Astrocyte of the cerebellum (primary cell): ENCODE results near the gene ZNF594.
"Not testable (repeated sequence)": the region's sequence is repeated elsewhere in the genome, so short reads cannot be mapped to it uniquely, and the experiment has no call there.

Source experiments
- DNase-seq: peaks from one replicate; pipeline ENCODE4 v3.0.0-alpha.2; 2011; ENCODE audit warnings: low read depth
- H3K4me3 ChIP-seq: 2 replicates; pipeline ENCODE4 v1.5.1; 2011; ENCODE audit warnings: mild to moderate bottlenecking, low read depth, low read length, moderate library complexity
- in situ Hi-C: cut with HindIII; loops from 2 replicates; pipeline ENCODE4 v1.10.0; 2017; ENCODE audit warnings: low sequenced_read_pairs
- TF ChIP-seq, protein P1 (sequence below): IDR thresholded peaks from 2 replicates; pipeline ENCODE4 v1.5.1; 2012; ENCODE audit warnings: low read length, low read depth, moderate library complexity, mild to moderate bottlenecking; ENCODE audit errors: missing control alignments

Gene ZNF594

DNA sequence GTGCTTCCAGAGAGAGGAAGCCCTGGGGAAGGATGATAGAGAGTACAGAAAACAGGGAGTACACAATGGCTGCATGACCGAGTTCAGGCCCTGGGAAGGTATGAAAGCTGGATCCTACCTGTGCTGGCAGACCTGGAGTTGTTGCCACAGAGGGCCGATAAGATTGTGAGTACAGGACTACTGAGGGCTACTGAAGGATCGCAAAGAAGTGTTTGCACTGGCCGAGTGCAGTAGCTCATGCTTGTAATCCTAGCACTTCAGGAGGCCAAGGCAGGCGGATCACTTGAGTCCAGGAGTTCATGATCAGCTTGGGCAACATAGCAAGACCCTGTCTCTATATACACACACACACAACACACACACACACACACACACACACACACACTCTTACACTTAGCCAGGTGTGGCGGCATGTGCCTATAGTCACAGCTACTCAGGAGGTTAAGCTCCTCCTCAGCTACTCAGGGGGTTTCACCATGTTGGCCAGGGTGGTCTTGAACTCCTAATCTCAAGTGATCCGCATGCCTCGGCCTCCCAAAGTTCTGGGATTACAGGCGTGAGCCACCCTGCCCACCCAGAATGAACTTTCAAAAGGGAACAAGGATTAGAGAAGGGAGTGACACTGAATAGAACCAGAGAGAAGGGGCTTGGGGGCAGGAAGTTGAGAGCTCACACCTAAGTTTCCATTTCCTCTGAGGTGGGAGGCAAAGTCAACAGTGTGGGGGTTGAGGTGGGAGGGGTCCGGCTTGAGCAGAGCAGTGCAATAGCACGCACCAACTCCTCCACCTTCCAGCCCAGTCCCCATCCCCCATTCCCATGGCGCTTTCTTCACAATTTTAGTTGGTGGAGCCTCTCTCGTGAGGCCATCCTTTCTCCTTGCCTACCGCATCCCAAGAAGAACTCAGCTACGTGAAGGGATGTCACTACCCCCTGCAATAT, 35.5 kb upstream of the ZNF594 start:
- in situ Hi-C loops = no loop called here
- no peak overlapping the region for H3K4me3 ChIP-seq
- DNase-seq = no peak
- TF ChIP-seq, protein P1, sequence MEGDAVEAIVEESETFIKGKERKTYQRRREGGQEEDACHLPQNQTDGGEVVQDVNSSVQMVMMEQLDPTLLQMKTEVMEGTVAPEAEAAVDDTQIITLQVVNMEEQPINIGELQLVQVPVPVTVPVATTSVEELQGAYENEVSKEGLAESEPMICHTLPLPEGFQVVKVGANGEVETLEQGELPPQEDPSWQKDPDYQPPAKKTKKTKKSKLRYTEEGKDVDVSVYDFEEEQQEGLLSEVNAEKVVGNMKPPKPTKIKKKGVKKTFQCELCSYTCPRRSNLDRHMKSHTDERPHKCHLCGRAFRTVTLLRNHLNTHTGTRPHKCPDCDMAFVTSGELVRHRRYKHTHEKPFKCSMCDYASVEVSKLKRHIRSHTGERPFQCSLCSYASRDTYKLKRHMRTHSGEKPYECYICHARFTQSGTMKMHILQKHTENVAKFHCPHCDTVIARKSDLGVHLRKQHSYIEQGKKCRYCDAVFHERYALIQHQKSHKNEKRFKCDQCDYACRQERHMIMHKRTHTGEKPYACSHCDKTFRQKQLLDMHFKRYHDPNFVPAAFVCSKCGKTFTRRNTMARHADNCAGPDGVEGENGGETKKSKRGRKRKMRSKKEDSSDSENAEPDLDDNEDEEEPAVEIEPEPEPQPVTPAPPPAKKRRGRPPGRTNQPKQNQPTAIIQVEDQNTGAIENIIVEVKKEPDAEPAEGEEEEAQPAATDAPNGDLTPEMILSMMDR = no peak

GRCh38 chr17:5225668-5226457, 34.2 kb upstream of the ZNF594 start:
- H3K4me3 ChIP-seq = no peak overlapping the region
- DNase-seq = no peak
- TF ChIP-seq, protein P1 = no peak
- in situ Hi-C loops = no loop called here

- in situ Hi-C loops, H3K4me3 ChIP-seq, DNase-seq: not testable (repeated sequence)
Observed at GRCh38 chr17:5221912-5222311, 30.2 kb upstream of the ZNF594 start.

- in situ Hi-C loops = no loop called here
- DNase-seq = no peak
- TF ChIP-seq, protein P1 = no peak
- H3K4me3 ChIP-seq = no peak overlapping the region
Observed at GRCh38 chr17:5220074-5220473, 28.4 kb upstream of the ZNF594 start.

DNA sequence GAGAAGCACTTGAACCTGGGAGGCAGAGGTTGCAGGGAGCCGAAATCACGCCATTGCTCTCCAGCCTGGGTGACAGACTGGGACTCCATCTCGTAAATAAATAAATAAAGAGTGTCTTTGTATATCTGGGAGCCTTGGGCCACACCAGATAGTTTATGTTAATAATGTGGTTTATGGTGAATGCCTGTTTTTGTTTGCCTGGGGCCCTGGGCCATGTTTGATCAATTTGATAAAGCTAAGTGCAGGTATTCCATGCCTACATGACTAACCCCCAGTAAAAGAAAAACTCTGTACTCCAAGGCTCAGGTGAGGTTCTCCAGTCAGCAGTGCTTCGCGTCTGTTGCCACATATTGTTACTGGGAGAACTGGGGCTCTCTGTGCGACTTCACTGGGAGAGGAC, 27.9 kb upstream of the ZNF594 start:
- TF ChIP-seq, protein P1 = no peak
- no peak for DNase-seq
- in situ Hi-C loops = no loop called here
- no peak overlapping the region for H3K4me3 ChIP-seq

- H3K4me3 ChIP-seq, DNase-seq, in situ Hi-C loops: not testable (repeated sequence)
Observed at GRCh38 chr17:5217562-5217961, 25.9 kb upstream of the ZNF594 start.

DNA sequence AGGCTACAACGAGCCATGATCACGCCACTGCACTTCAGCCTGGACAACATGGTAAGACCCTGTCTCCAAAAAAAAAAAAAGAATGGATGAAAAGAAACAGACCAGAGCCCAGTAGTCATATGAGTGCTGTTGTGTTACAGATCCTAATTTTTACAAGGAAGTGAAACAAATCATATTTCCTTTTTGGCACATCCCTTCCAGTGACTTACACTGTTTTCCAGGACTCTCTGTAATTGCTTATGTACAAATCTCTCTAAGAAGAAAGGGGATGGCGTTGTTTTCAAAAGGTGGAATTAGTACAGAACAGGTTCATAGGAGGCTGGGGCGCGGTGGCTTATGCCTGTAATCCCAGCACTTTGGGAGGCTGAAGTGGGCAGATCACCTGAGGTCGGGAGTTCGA, 19.8 kb upstream of the ZNF594 start:
- in situ Hi-C loops = no loop called here
- H3K4me3 ChIP-seq = no peak overlapping the region
- no peak for DNase-seq
- TF ChIP-seq, protein P1 = no peak
